Stimulated activated CD4-positive, alpha-beta T cell treated with anti-CD3 and anti-CD28 coated beads, Interleukin-12 subunit alpha, Interleukin-12 subunit beta, amount 100 ng/mL, for 24 hours (primary cell): ENCODE results near the gene DLD.
"Not testable (repeated sequence)": the region's sequence is repeated elsewhere in the genome, so short reads cannot be mapped to it uniquely, and the experiment has no call there.

ENCODE experiments used
- DNase-seq, 2 experiments: peaks; one replicate each; pipeline ENCODE4 v3.0.0-alpha.2; 2020; ENCODE audit warnings: low read depth in 2 of 2

Gene DLD, protein sequence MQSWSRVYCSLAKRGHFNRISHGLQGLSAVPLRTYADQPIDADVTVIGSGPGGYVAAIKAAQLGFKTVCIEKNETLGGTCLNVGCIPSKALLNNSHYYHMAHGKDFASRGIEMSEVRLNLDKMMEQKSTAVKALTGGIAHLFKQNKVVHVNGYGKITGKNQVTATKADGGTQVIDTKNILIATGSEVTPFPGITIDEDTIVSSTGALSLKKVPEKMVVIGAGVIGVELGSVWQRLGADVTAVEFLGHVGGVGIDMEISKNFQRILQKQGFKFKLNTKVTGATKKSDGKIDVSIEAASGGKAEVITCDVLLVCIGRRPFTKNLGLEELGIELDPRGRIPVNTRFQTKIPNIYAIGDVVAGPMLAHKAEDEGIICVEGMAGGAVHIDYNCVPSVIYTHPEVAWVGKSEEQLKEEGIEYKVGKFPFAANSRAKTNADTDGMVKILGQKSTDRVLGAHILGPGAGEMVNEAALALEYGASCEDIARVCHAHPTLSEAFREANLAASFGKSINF

GRCh38 chr7:107890962-107891635 lies at the start of gene DLD:
Gene DLD (plus strand): TSS chr7:107891183. CDS start chr7:107891251, 68 bp downstream.
- DNase-seq: peak; percentile 87 to 93

DNA sequence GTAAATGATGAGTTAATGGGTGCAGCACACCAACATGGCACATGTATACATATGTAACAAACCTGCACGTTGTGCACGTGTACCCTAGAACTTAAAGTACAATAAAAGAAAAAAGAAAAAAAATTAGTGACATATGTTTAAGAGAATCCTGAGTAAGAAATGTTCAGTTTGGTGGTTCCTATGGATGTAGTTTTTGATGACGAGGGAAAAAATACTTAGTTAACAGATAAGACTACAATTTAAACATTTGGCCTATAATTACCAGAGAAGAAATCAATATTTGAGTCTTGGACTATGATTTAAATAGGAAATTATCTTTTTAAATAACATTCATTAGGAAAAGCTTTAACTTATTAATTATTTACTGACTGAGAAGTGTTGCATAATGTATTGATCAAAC lies 48.8 kb upstream of the DLD start:
- DNase-seq: no peak

DNA sequence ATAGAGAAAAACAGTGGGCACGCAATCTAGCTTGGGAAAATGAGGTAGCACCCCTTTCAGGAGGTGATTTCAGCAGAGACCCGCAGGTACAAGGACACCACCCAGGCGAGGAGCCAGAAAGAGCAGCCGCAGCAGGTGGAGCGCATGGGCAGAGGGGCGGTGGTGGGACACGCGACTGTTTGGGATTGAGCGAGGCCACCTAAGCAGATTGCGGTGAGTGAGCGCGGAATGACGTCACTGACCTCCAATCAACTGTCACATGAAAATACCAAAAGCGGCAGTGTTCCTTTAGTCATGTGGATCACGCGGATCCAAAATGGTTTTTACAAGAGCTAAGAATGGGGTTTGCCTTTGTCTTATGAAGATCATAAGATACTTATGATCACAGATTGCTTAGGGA lies 47.8 kb upstream of the DLD start:
- DNase-seq: no peak

DNA sequence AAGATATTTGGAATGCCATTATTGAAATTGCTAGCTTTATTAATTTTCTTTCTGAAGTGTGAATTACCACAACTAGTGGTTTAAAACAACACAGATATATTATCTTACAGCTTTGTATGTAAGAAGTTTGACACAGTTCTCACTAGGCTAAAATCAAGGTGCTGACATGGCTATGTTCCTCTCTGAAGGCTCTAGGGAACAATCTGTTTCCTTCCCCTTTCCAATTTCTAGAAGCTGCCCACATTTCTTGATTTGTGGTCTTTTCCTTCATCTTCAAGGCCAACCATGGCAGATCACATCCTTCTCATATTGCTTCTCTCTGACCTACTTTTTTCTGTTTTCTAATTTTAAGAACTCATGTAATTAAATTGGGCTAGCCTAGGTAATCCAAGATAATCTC lies 44.7 kb upstream of the DLD start:
- DNase-seq: no peak

DNA sequence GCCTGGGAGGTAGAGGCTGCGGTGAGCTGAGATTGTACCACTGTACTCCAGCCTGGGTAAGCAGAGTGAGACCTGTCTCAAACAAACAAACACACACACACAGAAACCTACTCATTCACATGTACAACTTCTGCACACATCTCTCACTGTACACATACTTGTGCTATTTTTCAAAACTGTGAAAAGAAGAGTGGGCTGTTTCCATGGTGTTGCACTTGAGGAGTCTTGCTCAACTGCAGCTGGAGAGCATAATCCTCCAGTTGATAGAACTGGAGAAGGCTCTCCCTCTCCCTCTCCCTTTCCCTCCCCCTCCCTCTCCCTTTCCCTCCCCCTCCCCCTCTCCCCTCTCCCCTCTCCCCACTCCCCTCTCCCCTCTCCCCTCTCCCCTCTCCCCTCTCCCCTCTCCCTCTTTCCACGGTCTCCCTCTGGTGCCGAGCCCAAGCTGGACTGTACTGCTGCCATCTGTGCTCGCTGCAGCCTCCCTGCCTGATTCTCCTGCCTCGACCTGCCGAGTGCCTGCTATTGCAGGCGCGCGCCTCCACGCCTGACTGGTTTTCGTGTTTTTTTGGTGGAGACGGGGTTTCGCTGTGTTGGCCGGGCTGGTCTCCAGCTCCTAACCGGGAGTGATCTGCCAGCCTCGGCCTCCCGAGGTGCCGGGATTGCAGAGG lies 43.7 kb upstream of the DLD start:
- DNase-seq: no peak

DNA sequence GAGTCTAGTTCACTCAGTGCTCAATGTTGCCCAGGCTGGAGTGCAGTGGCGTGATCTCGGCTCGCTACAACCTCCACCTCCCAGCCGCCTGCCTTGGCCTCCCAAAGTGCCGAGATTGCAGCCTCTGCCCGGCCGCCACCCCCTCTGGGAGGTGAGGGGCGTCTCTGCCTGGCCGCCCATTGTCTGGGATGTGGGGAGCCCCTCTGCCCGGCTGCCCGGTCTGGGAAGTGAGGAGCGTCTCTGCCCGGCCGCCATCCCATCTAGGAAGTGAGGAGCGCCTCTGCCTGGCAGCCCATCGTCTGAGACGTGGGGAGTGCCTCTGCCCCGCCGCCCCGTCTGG lies 43.2 kb upstream of the DLD start:
- DNase-seq: not testable (repeated sequence)

GRCh38 chr7:107848211-107848610 lies 42.8 kb upstream of the DLD start:
- not testable (repeated sequence) for DNase-seq

DNA sequence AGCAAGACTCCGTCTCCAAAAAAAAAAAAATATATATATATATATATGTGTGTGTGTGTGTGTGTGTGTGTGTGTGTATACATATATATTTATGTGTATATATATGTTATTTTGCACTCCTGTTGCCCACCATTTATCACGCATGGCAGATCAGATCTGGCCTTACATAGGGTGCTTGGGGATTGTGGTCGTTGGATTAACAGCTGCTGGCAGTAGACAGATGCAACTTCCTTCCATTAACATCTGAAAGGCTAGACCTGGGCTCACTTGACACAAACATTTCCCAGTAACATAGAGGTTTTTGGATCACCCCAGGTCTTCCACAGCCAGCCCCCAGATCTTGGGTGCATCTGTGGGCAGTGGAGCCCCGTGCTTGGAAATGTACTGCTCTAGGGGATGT lies 40.8 kb upstream of the DLD start:
- no peak for DNase-seq

DNA sequence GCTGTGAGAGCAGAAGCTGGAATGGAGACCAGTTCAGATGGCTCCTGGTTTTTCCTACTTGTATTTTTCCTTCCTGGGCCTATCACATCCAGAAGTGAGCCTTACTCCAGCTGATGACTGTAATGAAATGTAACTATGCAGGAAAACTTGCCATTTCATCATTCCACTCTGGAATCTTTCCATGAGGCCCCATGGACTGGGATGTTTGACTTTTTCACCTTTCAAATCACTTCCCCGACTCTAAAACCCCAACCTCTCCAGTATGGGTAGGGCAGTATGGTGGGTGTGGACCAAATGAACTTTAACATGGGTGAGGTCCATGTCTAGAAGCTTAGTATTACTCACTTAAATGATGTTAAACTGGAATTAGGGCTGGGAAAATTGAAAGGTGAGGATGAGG lies 40.3 kb upstream of the DLD start:
- DNase-seq: no peak

DNA sequence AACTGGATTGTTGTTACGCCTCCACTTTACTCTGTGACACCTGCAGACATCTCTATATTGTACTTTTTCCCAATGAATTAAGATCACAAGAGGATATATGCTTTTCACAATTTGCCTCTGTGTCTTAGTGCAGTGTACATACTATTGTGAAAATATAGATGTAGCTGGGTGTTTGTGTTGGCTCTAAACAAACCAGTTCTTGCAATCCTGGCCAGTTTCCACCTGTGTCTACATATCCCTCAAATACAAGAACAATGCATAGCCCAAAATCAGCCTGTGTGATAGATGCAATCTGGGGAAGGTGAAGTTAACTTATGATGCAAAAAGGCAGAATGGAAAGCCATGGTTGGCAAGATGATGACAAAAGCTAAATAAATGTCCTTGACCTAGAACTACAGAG lies 36.5 kb upstream of the DLD start:
- no peak for DNase-seq

DNA sequence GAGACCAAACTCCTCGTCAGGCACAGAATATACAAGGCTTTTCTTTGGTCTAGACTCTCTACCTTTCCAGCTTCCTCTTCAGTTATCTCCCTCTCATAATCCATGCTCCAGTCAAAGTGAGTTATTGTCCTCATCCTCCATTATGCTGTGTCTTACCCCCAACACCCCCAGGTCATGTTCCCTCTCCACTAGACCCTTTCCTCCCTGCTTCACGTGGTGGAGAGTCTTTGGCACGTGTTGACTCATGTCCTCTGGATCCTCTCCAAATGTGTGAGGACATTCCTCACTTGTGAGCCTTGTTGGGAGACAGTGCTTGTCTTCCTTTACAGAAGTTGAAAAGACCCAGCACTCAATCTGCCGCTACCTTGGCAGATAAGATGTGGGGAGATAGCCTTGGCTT lies 36.0 kb upstream of the DLD start:
- DNase-seq: no peak

DNA sequence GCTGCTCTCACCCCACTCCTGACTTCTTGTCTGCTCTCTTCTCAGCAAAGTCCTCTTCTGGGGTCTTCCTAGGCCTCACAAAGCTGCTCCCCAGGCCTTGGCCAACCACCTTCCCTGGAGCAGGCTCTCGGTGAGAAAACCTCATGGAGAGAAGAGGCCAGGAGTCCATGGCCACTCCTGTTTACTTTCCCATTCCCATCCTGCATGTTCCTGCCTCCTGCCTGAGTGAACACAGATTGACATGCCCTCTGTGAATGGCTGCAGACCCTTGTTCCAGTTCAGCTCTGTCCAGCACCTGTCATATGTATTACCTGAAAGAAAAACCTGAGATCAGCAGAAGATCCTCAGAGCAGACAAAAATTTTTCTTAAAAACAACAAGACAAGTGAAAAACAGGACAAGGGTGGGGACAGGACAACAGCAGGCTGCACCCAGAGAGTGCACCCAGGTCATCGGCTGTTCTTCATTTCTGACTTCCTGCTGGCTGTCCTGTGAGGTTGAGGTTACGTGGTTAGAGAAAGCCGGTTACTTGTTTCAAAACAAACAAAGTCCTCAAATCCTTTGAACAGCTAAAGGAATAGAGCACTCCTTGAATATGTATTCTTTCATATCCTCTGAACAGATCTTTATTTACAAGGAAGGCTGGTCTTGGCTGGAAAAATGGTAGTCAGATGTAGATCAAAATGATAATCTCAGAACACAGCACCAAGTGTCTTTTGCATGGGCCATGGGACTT lies 34.0 kb upstream of the DLD start:
- no peak for DNase-seq

DNA sequence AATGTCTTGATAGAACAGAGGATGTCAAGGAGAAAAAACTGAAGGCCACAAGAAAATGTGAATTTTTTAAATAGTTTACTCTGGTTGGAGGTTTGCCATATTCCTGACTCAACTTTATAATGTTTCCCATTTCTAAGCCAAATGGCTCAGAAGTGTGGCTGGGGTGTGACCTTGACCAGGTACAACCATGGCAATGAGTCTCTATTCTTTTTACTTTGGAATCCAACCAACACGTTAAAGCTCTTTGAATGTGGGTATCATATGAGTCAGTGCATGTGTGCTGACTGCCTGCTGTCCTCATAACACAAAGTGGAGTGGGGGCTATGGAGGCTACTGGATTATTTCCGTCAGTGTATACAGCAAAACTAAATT lies 33.5 kb upstream of the DLD start:
- no peak for DNase-seq

DNA sequence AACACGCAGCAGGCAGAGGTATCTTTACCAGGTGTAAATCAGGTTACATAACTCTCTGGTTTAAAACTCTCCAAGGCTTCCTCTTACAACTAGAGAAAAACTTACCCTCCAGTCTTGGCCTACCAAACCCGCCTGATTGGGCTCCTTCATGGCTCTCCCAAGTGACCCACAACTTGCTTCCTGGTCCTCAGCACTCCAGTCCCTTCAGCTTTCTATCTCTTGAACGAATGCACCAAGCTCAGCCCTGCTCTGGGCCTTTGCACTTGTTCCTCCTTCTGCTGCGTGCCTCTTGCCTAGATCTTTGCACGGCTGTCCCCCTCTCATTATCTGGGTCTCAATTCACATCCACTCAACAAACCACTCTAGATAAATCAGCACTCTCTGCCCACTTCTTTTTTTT lies 32.7 kb upstream of the DLD start:
- DNase-seq: no peak

GRCh38 chr7:107860279-107860961 lies 30.6 kb upstream of the DLD start:
- DNase-seq: no peak

GRCh38 chr7:107860981-107861652 lies 29.9 kb upstream of the DLD start:
- no peak for DNase-seq

- DNase-seq: no peak
Observed at GRCh38 chr7:107865956-107866775, 24.8 kb upstream of the DLD start.

- no peak for DNase-seq
Observed at GRCh38 chr7:107867858-107868466, 23.0 kb upstream of the DLD start.

- DNase-seq: no peak
Observed at GRCh38 chr7:107870427-107871000, 20.5 kb upstream of the DLD start.
